DMS 273 treated with DMSO at 0.1 percent for 48 hours (cell line): Measurements from ENCODE around the gene CBARP.
"Not testable (repeated sequence)": the region's sequence is repeated elsewhere in the genome, so short reads cannot be mapped to it uniquely, and the experiment has no call there.

ENCODE experiments used
- DNase-seq: peaks from one replicate; lab custom pipeline; 2025; lab: John Stamatoyannopoulos, UW

The CBARP gene

DNA sequence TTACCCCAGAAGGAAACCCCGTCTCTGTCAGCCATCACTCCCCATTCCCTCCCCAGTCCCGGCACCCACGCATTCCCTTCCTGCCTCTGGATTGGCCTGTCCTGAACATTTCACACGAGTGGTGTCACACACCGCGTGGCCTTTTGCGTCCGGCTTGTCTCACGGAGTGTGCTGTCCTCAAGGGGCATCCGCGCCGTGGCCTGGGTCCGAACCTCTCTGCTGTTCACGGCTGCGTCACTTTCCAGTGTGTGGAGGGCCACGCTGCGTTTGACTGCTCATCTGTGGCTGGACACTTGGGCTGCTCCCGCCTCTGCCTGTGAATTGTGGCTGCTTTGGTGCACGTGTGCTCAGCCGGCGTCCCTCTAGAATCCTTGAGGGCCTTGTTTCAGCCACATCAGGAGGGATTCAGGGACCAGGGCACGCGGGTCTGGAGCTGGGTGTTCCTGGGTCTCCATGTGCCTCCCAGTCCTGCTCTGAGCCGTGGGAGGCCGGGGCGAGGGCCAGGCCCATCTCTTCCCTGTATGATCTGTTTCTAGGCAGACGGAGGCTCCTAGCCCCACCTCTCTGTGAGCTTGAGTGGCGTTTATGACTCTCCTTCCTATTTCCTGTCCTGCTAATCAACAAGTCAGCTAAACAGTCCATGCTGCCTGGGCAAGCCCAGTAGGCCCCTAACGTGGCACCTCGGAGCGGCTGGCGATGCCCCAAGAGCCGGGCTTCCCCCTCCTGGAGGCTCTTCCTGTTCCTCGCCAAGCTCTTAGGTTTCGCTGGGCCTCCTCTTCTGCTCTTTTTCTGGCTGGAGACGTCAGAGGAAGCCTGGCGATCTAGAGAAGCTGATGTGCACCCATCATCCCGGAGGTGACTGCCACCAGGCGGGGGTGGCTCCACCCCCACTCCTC is 24.2 kb downstream of the CBARP start:
- no peak for DNase-seq

GRCh38 chr19:1211494-1212234 is 26.1 kb downstream of the CBARP start:
- DNase-seq, result no peak

GRCh38 chr19:1210227-1210538 is 27.6 kb downstream of the CBARP start:
- no peak for DNase-seq

DNA sequence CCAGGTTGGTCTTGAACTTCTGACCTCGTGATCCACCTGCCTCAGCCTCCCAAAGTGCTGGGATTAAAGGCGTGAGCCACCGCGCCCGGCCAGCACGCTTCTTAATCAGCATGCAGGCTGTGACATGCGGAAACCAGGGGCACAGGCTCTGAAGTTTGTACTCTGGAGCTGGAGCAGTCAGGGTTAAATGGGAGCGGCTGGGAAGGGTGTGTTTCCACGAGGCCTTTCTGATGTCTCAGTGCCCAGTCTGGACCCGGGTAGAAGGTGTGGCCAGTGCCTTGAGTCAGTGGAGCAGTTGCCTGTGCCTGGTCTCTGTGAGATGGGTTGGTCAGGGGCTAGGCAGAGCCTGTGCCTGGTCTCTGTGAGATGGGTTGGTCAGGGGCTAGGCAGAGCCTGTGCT is 29.0 kb downstream of the CBARP start:
- not testable (repeated sequence) for DNase-seq

DNA sequence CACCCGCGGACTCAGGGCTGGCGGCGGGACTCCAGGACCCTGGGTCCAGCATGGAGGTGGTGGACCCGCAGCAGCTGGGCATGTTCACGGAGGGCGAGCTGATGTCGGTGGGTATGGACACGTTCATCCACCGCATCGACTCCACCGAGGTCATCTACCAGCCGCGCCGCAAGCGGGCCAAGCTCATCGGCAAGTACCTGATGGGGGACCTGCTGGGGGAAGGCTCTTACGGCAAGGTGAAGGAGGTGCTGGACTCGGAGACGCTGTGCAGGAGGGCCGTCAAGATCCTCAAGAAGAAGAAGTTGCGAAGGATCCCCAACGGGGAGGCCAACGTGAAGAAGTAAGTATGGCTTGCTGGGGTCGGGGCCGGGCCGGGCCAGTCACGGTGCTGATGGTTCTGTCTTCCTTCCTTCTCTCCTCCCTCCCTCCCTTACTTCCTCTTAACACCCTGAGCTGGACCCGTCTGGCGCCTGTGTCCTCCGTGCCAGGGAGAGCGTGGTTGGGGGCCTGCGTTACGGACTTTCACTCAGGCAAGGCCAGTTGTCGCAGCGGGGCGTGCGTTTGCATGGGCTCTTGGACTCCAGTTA is 30.8 kb downstream of the CBARP start:
- DNase-seq, result no peak

DNA sequence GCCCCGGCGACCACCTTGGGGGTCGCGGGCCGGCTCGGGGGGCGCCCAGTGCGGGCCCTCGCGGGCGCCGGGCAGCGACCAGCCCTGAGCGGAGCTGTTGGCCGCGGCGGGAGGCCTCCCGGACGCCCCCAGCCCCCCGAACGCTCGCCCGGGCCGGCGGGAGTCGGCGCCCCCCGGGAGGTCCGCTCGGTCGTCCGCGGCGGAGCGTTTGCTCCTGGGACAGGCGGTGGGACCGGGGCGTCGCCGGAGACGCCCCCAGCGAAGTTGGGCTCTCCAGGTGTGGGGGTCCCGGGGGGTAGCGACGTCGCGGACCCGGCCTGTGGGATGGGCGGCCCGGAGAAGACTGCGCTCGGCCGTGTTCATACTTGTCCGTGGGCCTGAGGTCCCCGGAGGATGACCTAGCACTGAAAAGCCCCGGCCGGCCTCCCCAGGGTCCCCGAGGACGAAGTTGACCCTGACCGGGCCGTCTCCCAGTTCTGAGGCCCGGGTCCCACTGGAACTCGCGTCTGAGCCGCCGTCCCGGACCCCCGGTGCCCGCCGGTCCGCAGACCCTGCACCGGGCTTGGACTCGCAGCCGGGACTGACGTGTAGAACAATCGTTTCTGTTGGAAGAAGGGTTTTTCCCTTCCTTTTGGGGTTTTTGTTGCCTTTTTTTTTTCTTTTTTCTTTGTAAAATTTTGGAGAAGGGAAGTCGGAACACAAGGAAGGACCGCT is 31.5 kb downstream of the CBARP start:
- no peak for DNase-seq

DNA sequence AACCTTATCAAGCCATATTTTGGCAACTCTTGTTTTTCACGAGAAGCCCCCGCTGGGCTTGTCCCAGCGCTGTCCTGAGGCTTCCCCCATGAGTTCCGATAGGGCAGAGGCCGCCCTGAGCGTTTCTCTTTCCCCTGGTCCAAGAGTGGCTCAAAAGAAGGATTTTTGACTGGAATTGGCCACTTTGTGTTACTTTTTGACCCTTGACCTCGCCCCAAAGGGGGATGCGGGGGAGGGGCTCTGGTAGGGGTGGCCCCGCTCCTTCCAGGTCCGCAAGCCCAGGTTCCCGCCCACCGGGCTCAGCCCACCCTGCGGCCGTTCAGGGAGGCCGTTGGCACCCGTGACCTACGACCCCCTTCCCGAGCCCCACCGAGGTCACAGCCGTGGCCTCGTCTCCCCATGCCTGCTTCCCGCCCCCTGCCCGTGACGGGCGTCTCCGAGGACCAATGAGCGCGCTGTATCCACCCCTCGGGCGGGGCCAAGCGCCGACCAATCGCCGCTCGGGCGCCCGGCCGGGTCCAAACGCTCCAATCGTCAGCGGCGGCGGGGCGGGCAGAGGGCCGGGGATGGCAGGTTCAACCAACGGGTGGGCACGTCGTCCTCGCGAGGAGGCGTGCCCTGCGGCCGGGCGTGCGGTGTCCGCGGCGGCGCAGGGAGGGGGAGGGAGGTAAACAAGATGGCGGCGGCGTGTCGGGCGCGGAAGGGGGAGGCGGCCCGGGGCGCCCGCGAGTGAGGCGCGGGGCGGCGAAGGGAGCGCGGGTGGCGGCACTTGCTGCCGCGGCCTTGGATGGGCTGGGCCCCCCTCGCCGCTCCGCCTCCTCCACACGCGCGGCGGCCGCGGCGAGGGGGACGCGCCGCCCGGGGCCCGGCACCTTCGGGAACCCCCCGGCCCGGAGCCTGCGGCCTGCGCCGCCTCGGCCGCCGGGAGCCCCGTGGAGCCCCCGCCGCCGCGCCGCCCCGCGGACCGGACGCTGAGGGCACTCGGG is 32.4 kb downstream of the CBARP start, which contains the start of gene STK11:
Gene STK11, plus strand, starts transcription at position 665 of the 986 bp plus-strand sequence. CDS start 1,136 bp downstream, outside the sequence.
- peak; percentile 90 for DNase-seq

DNA sequence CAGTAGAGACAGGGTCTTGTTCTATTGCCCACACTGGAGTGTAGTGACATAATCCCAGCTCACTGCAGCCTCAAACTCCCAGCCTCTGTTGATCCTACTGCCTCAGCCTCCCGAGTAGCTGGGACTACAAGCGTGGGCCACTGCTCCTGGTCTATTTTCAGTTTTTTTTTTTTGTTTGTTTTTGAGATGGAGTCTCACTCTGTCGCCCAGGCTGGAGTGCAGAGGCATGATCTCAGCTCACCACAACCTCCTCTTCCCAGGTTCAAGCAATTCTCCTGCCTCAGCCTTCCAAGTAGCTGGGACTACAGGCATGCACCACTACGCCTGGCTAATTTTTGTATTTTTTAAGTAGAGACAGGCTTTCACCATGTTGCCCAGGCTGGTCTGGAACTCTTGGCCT is 37.2 kb downstream of the CBARP start:
- not testable (repeated sequence) for DNase-seq

DNA sequence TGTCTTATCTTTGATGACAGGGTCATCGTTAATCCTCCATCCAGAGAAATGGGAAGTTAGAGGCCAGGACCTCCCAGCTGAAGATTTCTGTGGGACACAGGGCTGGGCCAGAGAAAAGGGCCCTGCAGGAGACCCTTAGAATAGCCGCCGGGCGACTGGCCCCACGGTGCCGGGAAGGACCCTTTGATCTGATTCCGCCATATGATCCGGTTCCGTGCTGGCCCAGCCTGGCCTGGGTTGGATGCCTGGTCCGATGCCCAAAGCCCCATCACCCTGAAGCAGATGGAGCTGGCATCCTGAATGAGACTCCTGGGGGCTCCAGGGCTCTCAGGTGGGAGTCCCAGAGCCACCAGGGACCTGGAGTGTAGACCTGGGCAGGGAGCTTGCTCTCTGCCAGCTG is 38.3 kb downstream of the CBARP start:
- DNase-seq, result no peak

DNA sequence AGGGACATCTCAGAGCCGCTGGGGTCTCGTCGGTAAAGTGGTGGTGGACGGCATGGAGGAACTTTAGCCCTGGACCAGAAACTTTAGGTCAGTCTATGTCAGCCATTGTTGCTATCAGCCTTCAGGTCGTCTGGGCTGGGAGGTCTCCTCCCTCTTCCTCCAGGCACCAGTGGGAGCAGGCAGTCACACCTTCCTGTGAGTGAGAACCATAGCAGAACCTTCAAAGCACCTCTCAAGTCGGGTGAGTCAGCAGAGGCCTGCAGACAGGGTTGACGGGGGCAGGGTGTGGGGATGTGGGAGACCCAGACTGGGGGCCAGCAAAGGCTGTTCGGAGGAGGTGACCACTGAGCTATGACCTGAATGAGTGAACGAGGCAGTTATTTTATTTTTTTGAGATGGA is 48.4 kb downstream of the CBARP start:
- no peak for DNase-seq

- no peak for DNase-seq
Observed at GRCh38 chr19:1183543-1184172, 54.1 kb downstream of the CBARP start.

DNA sequence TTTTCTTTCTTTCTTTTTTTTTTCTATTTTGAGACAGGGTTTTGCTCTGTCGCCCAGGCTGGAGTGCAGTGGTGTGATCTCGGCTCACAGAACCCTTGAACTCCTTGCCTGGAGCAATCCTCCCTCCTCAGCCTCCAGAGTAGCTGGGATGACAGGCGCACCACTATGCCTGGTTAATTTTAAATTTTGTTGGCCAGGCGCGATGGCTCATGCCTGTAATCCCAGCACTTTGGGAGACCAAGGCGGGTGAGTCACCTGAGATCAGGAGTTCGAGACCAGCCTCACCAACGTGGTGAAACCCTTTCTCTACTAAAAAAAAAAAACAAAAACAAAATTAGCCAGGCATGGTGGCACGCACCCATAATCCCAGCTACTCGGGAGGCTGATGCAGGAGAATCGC is 55.1 kb downstream of the CBARP start:
- DNase-seq, result no peak

- no peak for DNase-seq
Observed at GRCh38 chr19:1182068-1182467, 55.7 kb downstream of the CBARP start.

GRCh38 chr19:1181606-1182005 is 56.2 kb downstream of the CBARP start:
- DNase-seq, result no peak
